ENCODE data around the gene MROH2A.

The MROH2A gene

DNA sequence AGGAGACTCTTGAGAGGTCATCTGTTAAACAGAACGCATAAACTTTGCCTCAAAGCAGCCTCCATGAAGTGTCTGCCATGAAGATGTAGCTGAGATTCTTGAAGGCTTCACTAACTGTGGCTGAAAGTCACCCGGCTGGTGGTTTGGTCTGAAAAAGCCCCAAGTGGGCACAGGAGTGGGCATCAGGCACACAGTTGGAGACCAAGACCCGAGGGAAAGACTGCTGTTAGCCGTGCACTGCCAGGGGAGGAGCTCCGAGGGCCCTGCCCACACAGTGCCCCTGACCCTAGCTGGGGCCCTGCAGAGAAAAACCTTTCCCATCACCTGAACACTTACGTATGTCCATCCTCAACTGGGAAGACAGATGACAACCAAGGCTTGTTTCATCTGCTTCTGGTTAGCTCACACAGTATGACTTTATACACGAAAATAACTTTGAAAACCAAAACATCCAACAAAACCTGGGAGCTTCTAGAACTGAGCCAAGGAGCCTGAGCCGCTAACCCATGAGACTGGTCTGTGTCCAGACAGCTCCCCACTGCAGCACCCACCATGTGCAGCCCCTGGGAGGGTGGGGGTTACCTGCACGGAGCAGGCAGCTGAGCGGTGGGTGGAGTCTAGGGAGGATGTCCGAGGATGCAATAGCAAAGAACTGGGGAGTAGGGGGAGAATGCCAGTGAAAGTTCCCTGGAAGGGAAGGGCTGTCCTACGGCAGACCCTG lies 60.8 kb downstream of the MROH2A start:
- H3K27ac ChIP-seq = no peak overlapping the region
- no peak overlapping the region for H3K9ac ChIP-seq
- TF ChIP-seq, protein P1, sequence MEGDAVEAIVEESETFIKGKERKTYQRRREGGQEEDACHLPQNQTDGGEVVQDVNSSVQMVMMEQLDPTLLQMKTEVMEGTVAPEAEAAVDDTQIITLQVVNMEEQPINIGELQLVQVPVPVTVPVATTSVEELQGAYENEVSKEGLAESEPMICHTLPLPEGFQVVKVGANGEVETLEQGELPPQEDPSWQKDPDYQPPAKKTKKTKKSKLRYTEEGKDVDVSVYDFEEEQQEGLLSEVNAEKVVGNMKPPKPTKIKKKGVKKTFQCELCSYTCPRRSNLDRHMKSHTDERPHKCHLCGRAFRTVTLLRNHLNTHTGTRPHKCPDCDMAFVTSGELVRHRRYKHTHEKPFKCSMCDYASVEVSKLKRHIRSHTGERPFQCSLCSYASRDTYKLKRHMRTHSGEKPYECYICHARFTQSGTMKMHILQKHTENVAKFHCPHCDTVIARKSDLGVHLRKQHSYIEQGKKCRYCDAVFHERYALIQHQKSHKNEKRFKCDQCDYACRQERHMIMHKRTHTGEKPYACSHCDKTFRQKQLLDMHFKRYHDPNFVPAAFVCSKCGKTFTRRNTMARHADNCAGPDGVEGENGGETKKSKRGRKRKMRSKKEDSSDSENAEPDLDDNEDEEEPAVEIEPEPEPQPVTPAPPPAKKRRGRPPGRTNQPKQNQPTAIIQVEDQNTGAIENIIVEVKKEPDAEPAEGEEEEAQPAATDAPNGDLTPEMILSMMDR (IDR thresholded peaks at IDR 0.05) = no peak

DNA sequence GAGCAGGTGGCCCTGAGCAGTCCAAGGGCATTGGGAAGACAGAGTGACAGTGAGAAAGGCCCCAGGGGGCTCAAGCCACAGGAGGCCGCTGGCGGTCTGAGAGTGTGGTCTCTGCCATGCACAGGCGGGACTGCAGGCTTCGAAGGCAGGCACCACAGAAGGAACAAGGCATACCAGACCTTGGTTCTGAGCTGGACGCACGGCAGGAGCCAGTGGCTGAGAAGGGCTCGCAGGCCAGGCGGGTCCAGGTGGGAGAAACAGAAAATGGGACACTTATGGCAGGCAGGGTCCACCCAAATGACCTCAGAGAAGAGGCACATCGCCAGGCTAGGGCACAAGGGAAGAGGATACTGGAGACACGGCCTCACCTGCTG lies 61.3 kb downstream of the MROH2A start:
- Histone ChIP-seq H2AFZ (no peak overlapping the region), H3K79me2 (no peaks in the 10 kb centered on the region), H3K4me3 (ENCODE audit: low read depth, low read length) (no peak overlapping the region), H3K36me3 (ENCODE audit: control insufficient read depth, insufficient read depth, low read length) (no peaks in the 10 kb centered on the region), H3K4me2 (ENCODE audit: low read length) (no peak overlapping the region), H3K9ac (no peak overlapping the region), H3K27ac (no peak overlapping the region), H3K27me3 (ENCODE audit: control insufficient read depth, insufficient read depth, low read length) (no peaks in the 10 kb centered on the region), H3K4me1 (no peaks in the 10 kb centered on the region), H3K9me3 (ENCODE audit: control insufficient read depth, low read length) (no peaks in the 10 kb centered on the region)
- TF ChIP-seq, protein P1 (IDR thresholded peaks at IDR 0.05) = no peak

More for the DNA sequence above, 60.8 kb downstream of the MROH2A start:
- no peaks in the 10 kb centered on the region for H3K36me3 ChIP-seq (ENCODE audit: control insufficient read depth, insufficient read depth, low read length)
- no peak overlapping the region for H3K4me3 ChIP-seq (ENCODE audit: low read depth, low read length)
- no peaks in the 10 kb centered on the region for H3K4me1 ChIP-seq
- no peak overlapping the region for H2AFZ ChIP-seq
- H3K27me3 ChIP-seq (ENCODE audit: control insufficient read depth, insufficient read depth, low read length) = no peaks in the 10 kb centered on the region
- H3K9me3 ChIP-seq (ENCODE audit: control insufficient read depth, low read length) = no peaks in the 10 kb centered on the region
- no peaks in the 10 kb centered on the region for H3K79me2 ChIP-seq
- no peak overlapping the region for H3K4me2 ChIP-seq (ENCODE audit: low read length)

DNA sequence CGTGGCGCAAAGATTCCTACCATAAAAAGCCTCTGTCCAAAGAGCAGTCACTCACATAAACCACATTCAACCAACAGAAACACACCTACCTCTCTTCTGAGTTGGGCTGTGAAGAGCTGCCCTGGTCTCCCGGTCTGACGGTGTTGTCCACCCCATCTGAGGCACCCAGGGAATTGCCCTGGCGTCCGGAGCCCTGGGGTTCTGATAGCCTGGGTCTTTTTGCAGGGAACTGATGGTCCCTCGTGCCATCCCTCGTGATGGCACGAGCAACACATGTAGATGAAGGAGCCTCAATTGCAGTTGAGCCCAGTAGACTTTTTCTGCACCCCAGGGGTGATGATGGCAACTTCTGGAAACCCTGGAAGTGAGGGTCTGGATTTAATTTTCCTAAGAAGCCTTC lies 62.4 kb downstream of the MROH2A start:
- Histone ChIP-seq H3K79me2 (no peaks in the 10 kb centered on the region), H3K9ac (no peak overlapping the region), H3K36me3 (ENCODE audit: control insufficient read depth, insufficient read depth, low read length) (no peaks in the 10 kb centered on the region), H3K4me1 (no peaks in the 10 kb centered on the region), H2AFZ (no peak overlapping the region), H3K9me3 (ENCODE audit: control insufficient read depth, low read length) (no peaks in the 10 kb centered on the region), H3K4me2 (ENCODE audit: low read length) (no peak overlapping the region), H3K4me3 (ENCODE audit: low read depth, low read length) (no peak overlapping the region), H3K27me3 (ENCODE audit: control insufficient read depth, insufficient read depth, low read length) (no peaks in the 10 kb centered on the region), H3K27ac (no peak overlapping the region)
- TF ChIP-seq, protein P1 (IDR thresholded peaks at IDR 0.05) = no peak

DNA sequence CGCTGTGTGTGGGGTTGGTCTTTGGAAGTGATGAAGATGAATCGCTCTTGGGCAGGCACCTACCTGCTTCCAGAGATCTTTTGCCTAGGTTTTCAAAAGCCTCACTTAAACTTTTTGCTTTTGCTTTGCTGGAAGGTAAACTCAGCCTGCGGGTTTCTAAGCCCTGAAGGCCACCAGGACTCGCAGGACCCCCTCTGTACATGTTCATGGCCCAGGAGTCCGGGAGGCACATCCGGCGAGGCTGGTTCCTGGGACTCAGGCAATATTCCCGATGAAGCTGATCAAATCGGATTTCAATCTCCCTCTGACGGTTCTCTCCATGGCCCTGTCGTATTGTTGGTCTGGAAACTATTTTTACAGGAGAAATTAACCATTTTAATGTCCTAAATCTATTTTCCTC lies 63.1 kb downstream of the MROH2A start:
- no peak overlapping the region for H2AFZ ChIP-seq
- no peak overlapping the region for H3K9ac ChIP-seq
- H3K27me3 ChIP-seq (ENCODE audit: control insufficient read depth, insufficient read depth, low read length) = no peaks in the 10 kb centered on the region
- H3K36me3 ChIP-seq (ENCODE audit: control insufficient read depth, insufficient read depth, low read length) = no peaks in the 10 kb centered on the region
- TF ChIP-seq, protein P1 (IDR thresholded peaks at IDR 0.05) = no peak
- no peaks in the 10 kb centered on the region for H3K4me1 ChIP-seq
- no peak overlapping the region for H3K27ac ChIP-seq
- H3K4me2 ChIP-seq (ENCODE audit: low read length) = no peak overlapping the region
- no peaks in the 10 kb centered on the region for H3K9me3 ChIP-seq (ENCODE audit: control insufficient read depth, low read length)
- no peaks in the 10 kb centered on the region for H3K79me2 ChIP-seq
- H3K4me3 ChIP-seq (ENCODE audit: low read depth, low read length) = no peak overlapping the region
